ENCODE results near the gene FANCG.

- TF ChIP-seq POLR2AphosphoS5 (IDR thresholded peaks at IDR 0.05), result no peak
- no peak for TF ChIP-seq CTCF (IDR thresholded peaks at IDR 0.05)
- TF ChIP-seq EP300 (IDR thresholded peaks at IDR 0.05), result no peak
Observed at GRCh38 chr9:35054185-35054835, 25.4 kb downstream of the FANCG start.

All from stomach (tissue), 4 donors.